GM21737 (cell line): ENCODE data around the gene HOXA9.

Experiments used
- ATAC-seq: cut with Tn5 transposase; IDR thresholded peaks from one replicate; pipeline ENCODE4 v1.9.1; 2021; ENCODE audit warnings: mild to moderate bottlenecking, moderate library complexity; ENCODE audit not compliant: unreplicated experiment

The HOXA9 gene

DNA sequence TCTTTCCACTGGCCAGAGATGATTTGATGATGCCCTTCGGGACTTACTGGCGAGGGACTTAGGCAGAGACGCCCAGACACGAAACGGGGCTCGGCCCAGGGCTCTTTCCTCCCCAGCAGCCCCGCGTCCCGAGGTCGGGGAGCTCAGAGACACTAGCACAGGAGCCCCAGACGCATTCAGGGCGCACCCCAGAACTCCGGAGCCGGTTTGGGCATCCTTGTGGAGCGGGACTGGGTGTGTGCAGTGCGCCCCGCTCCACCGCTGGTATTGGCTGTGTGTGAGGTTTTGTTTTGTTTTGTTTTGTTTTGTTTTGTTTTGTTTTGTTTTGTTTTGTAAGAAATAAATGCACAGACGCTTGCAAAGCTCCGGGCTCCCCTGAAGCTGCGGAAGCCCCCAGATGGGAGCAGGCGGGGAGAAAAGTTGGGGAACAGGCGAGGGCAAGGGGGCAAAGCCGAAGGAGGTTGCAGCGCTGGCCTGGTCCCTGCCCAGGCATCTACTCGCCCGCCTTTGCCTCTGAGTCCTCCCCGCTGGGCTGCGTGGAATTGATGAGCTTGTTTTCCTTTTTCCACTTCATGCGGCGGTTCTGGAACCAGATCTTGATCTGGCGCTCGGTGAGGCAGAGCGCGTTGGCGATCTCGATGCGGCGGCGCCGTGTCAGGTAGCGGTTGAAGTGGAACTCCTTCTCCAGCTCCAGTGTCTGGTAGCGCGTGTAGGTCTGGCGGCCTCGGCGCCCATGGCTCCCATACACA, 20.0 kb downstream of the HOXA9 start:
- no peak for ATAC-seq

GRCh38 chr7:27144781-27145164, 20.6 kb downstream of the HOXA9 start:
- no peak for ATAC-seq

- ATAC-seq, result no peak
Observed at GRCh38 chr7:27143950-27144780, 21.2 kb downstream of the HOXA9 start.

GRCh38 chr7:27143023-27143949, 22.1 kb downstream of the HOXA9 start, which contains the start of gene HOXA5:
Gene HOXA5, minus strand, starts transcription at chr7:27143681. Its CDS starts 74 bp downstream, at chr7:27143607.
- ATAC-seq, result no peak

- no peak for ATAC-seq
Observed at GRCh38 chr7:27142580-27143022, 22.7 kb downstream of the HOXA9 start.

- no peak for ATAC-seq
Observed at GRCh38 chr7:27141923-27142579, 23.3 kb downstream of the HOXA9 start.

DNA sequence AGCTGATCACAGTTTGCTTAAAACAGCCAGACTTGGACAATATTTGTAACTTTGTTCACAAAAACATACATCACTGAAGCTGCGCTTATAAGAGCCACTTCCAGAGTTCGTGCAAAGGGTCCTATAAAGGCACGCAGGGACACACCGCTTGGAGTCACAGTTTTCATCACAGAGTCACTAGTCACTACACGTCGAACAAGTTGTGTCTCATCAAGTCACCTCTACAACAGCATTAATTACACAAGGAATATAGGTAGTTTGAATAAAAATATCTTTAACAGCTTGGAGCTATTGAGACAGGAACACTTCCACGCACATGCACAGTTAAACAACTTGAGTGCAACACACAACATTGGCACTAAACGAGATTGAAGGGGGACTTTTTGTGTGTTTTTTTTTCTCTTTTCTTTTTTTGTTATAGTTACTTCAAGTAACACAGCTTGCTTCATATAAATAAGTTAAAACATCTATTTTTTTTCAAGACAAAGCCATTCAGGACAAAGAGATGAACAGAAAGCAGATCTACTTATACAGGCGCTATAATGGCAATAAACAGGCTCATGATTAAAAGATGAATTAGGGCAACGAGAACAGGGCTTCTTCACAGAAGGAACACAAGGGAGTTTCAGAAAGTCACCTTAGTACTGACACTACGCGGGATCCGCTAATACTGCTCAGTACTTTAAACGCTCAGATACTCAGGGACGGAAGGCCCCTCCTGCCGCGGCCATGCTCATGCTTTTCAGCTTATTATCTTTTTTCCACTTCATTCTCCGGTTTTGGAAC, 24.0 kb downstream of the HOXA9 start:
- no peak for ATAC-seq

- no peak for ATAC-seq
Observed at GRCh38 chr7:27140126-27140857, 25.0 kb downstream of the HOXA9 start.

DNA sequence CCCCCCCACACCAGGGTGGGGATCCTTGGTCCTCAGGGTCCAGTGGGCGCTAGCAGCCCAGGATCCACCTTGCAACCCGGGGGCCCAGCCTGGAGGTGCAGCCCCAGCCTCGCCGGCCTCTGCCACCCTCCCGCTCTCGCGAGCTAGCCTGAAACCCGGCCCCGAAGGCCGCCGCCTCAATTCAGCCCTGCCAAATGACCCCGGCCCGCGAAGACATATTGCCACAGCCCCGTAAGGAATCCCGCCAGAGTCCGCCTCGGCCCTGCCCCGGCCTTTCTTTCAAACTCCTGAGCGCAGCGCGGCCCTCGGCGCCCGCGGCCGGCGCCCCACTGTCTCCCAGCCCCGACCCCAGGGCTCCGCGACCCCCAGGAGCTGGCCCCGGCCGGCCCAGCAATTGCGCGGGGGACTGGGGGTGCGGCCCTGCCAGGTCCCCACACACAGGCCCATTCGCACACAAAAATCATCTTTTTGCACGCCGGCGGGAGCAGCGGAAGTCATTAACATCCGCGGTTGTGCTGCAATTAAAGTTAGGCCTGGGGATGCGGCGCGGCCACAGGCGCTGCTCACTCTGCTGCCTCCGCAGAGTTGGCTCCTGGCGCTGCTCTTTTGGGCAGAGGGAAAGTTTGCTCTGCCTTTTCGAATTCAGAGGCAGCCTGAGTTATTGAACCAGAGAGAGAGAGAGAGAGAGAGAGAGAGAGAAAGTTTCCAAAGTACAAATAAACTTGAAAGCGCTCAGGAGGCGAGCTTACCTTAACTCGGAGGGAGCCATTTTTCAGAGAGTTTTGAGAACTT, 25.8 kb downstream of the HOXA9 start:
- ATAC-seq, result no peak

DNA sequence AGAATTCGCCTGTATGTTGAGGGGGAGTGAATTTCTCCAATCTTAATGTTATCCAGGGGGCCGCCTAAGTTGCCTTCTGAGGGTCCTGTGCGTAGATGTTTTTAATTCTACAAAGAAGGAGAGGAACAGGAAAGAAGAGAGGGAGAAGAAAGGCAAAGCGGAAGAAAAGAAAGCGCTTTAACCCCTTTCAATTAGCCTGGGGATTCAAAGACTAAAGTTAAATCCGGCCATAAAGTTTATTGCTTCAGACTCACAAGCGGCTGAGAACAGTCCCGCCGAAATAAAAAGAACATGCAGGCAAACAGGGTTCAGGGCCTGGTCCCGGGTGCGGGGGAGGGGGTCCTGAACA, 26.4 kb downstream of the HOXA9 start:
- ATAC-seq, result no peak

GRCh38 chr7:27138472-27138871, 26.9 kb downstream of the HOXA9 start:
- no peak for ATAC-seq

GRCh38 chr7:27137640-27138315, 27.6 kb downstream of the HOXA9 start:
- ATAC-seq, result no peak

- ATAC-seq, result no peak
Observed at GRCh38 chr7:27134392-27134791, 30.9 kb downstream of the HOXA9 start.

- ATAC-seq, result no peak
Observed at GRCh38 chr7:27133409-27134231, 31.7 kb downstream of the HOXA9 start.

DNA sequence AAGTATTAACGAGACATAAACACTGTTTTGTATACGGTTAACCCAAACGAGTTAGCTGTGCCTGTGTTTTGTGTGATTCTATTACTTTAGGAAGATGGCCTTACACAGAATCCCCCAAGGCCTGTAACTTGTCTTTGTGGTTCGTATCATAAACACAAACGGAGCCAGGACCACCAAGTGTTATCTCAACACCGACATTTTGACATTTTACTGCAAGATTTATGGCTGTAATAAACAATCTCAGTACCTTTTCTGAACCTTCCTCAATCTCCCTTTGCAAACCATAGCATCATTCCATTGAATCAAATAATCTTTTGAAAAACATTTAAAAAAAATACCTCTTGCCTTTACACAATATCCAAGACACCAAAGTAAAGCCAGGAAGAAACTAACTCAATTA, 32.4 kb downstream of the HOXA9 start:
- no peak for ATAC-seq

GRCh38 chr7:27132214-27132613, 33.1 kb downstream of the HOXA9 start:
- no peak for ATAC-seq

- ATAC-seq, result no peak
Observed at GRCh38 chr7:27131390-27131819, 33.9 kb downstream of the HOXA9 start.
